ENCODE results near the gene CHAF1B. TPM values are rescaled to one million over a fixed set of nuclear protein-coding genes. Genes with fewer than 3 reads are reported as not detected.

The CHAF1B gene
- polyA plus RNA-seq, 3 donors, result 0.24 TPM; not detected in 2

DNA sequence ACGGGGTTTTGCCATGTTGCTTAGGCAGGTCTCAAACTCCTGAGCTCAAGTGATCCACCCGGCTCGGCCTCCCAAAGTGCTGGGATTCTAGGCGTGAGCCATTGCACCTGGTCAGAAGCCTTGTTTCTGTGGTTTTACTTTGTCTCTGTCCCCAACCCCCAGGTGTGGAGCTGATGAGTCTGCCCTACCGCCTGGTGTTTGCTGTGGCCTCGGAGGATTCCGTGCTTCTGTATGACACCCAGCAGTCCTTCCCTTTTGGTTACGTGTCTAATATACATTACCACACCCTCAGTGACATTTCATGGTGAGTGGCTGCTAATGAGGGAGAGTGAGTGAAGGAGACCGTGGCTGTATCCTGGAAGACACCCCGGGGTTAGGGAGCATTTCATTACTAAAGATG is 26.1 kb downstream of the CHAF1B start:
- Histone ChIP-seq H3K79me2 (ENCODE audit: insufficient read depth, low read length) (no peaks in the 10 kb centered on the region), H3K36me3 (replicated peaks in 1 of 2; ENCODE audit: control insufficient read depth in 1 of 2, insufficient read depth in 2 of 2, low read length in 2 of 2) (peaks cover 7 to 57% of the 10 kb centered on the region in 2 donors), H3K27ac (ENCODE audit: low read depth in 1 of 2, low read length in 2 of 2) (no peak overlapping the region), H3K4me1 (ENCODE audit: control insufficient read depth in 1 of 2, insufficient read depth in 2 of 2, low read length in 2 of 2) (no peaks in the 10 kb centered on the region), H4K20me1 (ENCODE audit: insufficient read depth, low read length) (no peaks in the 10 kb centered on the region), H2AFZ (ENCODE audit: insufficient read depth, low read depth, low read length, poor library complexity, severe bottlenecking) (no peak overlapping the region), H3K27me3 (ENCODE audit: control insufficient read depth in 2 of 2, insufficient read depth in 2 of 2, low read length in 2 of 2) (no peaks in the 10 kb centered on the region), H3K9ac (ENCODE audit: insufficient read depth, low read length, poor library complexity, severe bottlenecking) (no peak overlapping the region), H3K9me3 (replicated peaks in 1 of 2; ENCODE audit: control insufficient read depth in 1 of 2, insufficient read depth in 1 of 2, low read length in 2 of 2) (no peaks in the 10 kb centered on the region), H3K4me3 (replicated peaks in 1 of 3; ENCODE audit: low read depth in 2 of 3, low read length in 3 of 3) (no peak overlapping the region), H3K4me2 (replicated peaks; ENCODE audit: extremely low read depth, low read length, poor library complexity, severe bottlenecking) (no peak overlapping the region)
- TF ChIP-seq, protein P1, sequence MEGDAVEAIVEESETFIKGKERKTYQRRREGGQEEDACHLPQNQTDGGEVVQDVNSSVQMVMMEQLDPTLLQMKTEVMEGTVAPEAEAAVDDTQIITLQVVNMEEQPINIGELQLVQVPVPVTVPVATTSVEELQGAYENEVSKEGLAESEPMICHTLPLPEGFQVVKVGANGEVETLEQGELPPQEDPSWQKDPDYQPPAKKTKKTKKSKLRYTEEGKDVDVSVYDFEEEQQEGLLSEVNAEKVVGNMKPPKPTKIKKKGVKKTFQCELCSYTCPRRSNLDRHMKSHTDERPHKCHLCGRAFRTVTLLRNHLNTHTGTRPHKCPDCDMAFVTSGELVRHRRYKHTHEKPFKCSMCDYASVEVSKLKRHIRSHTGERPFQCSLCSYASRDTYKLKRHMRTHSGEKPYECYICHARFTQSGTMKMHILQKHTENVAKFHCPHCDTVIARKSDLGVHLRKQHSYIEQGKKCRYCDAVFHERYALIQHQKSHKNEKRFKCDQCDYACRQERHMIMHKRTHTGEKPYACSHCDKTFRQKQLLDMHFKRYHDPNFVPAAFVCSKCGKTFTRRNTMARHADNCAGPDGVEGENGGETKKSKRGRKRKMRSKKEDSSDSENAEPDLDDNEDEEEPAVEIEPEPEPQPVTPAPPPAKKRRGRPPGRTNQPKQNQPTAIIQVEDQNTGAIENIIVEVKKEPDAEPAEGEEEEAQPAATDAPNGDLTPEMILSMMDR (IDR thresholded peaks at IDR 0.05), result no peak
- Mint-ChIP-seq H3K4me3 (no peak overlapping the region), H3K9me3 (peaks cover 0 to 2% (median 0%) of the 10 kb centered on the region in 7 donors), H3K27me3 (ENCODE audit: low read depth in 3 of 3) (peaks cover 0 to 4% (median 0%) of the 10 kb centered on the region in 3 donors), H3K36me3 (peaks cover 45 to 68% of the 10 kb centered on the region in 2 donors), H3K4me1 (no peaks in the 10 kb centered on the region), H3K27ac (no peak overlapping the region)
- no peak for DNase-seq
- intact Hi-C loops (cut with micrococcal nuclease), result no loop called here
- 100% methylated on average over 4 of the region's 10 CpGs for WGBS (ENCODE audit: insufficient coverage)

GRCh38 chr21:36412916-36413315 is 27.7 kb downstream of the CHAF1B start:
- intact Hi-C loops (cut with micrococcal nuclease), result no loop called here
- Histone ChIP-seq H3K27me3 (ENCODE audit: control insufficient read depth in 2 of 2, insufficient read depth in 2 of 2, low read length in 2 of 2) (no peaks in the 10 kb centered on the region), H2AFZ (ENCODE audit: insufficient read depth, low read depth, low read length, poor library complexity, severe bottlenecking) (no peak overlapping the region), H3K36me3 (replicated peaks in 1 of 2; ENCODE audit: control insufficient read depth in 1 of 2, insufficient read depth in 2 of 2, low read length in 2 of 2) (peaks cover 7 to 57% of the 10 kb centered on the region in 2 donors), H3K9me3 (replicated peaks in 1 of 2; ENCODE audit: control insufficient read depth in 1 of 2, insufficient read depth in 1 of 2, low read length in 2 of 2) (no peaks in the 10 kb centered on the region), H3K4me2 (replicated peaks; ENCODE audit: extremely low read depth, low read length, poor library complexity, severe bottlenecking) (no peak overlapping the region), H3K4me3 (replicated peaks in 1 of 3; ENCODE audit: low read depth in 2 of 3, low read length in 3 of 3) (no peak overlapping the region), H3K79me2 (ENCODE audit: insufficient read depth, low read length) (no peaks in the 10 kb centered on the region), H3K27ac (ENCODE audit: low read depth in 1 of 2, low read length in 2 of 2) (no peak overlapping the region), H3K9ac (ENCODE audit: insufficient read depth, low read length, poor library complexity, severe bottlenecking) (no peak overlapping the region), H4K20me1 (ENCODE audit: insufficient read depth, low read length) (no peaks in the 10 kb centered on the region), H3K4me1 (ENCODE audit: control insufficient read depth in 1 of 2, insufficient read depth in 2 of 2, low read length in 2 of 2) (no peaks in the 10 kb centered on the region)
- WGBS (ENCODE audit: insufficient coverage), result 99% methylated on average over 9 of the region's 11 CpGs
- Mint-ChIP-seq H3K27ac (no peak overlapping the region), H3K27me3 (ENCODE audit: low read depth in 3 of 3) (peaks cover 0 to 4% (median 0%) of the 10 kb centered on the region in 3 donors), H3K4me3 (no peak overlapping the region), H3K36me3 (peaks cover 39 to 79% of the 10 kb centered on the region in 2 donors), H3K4me1 (no peaks in the 10 kb centered on the region), H3K9me3 (peaks cover 0 to 2% (median 0%) of the 10 kb centered on the region in 7 donors)
- TF ChIP-seq, protein P1 (IDR thresholded peaks at IDR 0.05), result no peak
- DNase-seq, result no peak

Measured in CD14-positive monocyte (primary cell).